Hindlimb muscle (tissue), 1 donor: ENCODE measurements around the gene KIDINS220. TPM values are rescaled to one million over a fixed set of nuclear protein-coding genes. Genes with fewer than 3 reads are reported as not detected.
A peak's percentile ranks its signal among the peaks of the same experiment; 100 is the strongest.

ENCODE experiments used
- DNase-seq: peaks from one replicate; pipeline ENCODE4 v3.0.0-alpha.2; 2013
- polyA plus RNA-seq: library from polyadenylated mRNA; unstranded; fragments of 120-200 nt; gene quantifications from one replicate; pipeline ENCODE4 v1.2.1, GENCODE V29; 2013; ENCODE audit not compliant: insufficient read length

The KIDINS220 gene
- polyA plus RNA-seq, 1 donor, result 66.1 TPM

- DNase-seq, result no peak
Measured at GRCh38 chr2:8697190-8697589, 140.2 kb downstream of the KIDINS220 start.

GRCh38 chr2:8694737-8695136, 142.7 kb downstream of the KIDINS220 start:
- no peak for DNase-seq

- DNase-seq, result peak; percentile 19
Measured at GRCh38 chr2:8693157-8693821, 144.1 kb downstream of the KIDINS220 start.

DNA sequence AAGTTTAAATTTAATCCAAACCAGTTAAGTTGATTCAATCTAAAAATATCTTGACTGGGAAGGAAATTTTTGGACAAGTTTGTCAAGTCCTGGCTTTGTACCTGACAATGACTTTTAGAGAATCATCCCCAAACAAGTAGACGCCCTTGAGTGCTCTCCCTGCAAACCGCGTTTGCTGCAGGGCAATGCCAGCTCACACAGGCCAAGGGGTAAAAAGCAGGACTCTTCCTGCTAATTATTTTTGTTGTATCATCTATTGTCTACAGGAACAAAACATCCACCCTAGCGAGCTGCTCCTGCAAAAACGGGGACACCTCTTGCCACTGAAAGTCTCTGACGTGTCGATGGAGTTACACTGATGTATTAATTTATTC, 144.6 kb downstream of the KIDINS220 start:
- DNase-seq, result no peak

- no peak for DNase-seq
Measured at GRCh38 chr2:8691859-8692437, 145.5 kb downstream of the KIDINS220 start.

DNA sequence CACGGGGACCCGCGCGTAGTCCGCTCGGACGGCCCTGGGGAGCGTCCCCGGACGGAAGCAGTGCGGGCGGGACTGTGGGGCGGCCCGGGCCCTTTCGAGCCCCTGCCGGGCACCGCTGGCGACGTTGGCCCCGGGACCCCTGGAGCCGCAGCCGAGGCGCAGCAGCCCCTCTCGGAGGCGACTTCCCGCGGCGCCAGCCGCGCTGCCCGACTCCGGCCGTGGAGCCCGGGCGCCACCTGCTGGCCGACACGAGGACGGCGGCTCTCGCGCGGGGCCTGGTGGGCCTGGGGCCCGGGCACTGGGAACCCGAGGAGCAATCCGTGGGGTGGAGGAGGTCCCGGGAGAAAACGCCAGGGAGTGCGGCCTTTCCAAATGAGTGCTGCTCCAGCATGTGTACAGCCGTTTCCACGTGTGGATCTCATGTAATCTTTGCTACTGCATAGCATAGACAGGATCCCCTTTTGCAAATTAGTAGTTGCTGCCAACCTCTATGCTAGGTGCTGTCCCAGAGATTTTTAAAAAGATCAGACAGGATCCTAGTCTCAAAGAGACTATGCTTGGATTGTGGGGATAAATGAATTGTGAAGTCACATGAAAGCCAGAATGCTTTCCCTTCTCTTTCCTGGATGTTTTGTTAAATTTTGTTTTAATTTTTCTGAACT, 151.6 kb downstream of the KIDINS220 start:
- DNase-seq, result peak; percentile 78

DNA sequence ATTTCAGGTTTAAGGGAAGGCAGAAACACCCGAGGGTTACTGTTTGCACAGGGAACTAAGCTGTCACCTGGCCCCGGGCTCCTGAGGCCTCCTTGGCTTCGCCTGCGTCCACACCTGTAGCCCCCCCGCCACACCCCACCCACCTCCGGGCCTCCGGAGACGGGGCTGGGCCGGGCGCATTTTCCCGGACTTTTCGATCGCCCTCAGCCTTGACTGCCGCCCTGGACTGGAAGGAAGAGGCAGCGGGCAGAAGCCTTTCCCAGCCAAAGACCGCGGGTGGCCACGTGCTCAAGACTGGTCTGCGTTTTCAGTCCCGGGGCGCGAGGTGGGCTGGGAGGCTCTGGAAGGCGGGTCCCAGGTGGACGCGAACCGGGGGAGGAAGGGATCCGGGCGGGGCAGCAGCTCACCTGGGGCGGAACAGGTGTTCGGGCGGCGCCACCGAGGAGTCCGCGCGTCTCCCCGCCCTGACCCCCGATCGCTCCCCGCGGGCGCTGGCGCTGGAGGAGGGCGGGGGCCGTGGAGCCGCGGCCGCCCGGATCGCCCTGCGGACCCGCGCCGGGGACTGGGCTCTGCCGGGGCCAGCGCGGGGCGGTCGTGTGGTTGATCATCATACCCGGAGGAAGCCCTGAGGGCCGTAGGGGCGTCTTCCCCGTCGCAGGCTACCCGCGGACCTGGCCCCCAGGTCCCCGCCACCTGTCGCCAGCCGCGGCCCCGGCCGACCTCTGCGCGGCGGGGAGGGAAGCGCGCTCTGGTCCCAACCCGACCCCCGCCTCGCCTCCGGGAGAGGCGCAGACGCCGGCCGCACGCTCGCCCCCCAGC, 152.3 kb downstream of the KIDINS220 start:
- DNase-seq, result no peak

GRCh38 chr2:8684540-8684877, 152.9 kb downstream of the KIDINS220 start:
- no peak for DNase-seq

- DNase-seq, result no peak
Measured at GRCh38 chr2:8682719-8683667, 154.4 kb downstream of the KIDINS220 start.

GRCh38 chr2:8681786-8682692, 155.4 kb downstream of the KIDINS220 start, which contains the start of gene ID2:
ID2 (plus strand) TSS chr2:8682056; CDS start chr2:8682166, 110 bp downstream.
- DNase-seq, result peak; percentile 99

DNA sequence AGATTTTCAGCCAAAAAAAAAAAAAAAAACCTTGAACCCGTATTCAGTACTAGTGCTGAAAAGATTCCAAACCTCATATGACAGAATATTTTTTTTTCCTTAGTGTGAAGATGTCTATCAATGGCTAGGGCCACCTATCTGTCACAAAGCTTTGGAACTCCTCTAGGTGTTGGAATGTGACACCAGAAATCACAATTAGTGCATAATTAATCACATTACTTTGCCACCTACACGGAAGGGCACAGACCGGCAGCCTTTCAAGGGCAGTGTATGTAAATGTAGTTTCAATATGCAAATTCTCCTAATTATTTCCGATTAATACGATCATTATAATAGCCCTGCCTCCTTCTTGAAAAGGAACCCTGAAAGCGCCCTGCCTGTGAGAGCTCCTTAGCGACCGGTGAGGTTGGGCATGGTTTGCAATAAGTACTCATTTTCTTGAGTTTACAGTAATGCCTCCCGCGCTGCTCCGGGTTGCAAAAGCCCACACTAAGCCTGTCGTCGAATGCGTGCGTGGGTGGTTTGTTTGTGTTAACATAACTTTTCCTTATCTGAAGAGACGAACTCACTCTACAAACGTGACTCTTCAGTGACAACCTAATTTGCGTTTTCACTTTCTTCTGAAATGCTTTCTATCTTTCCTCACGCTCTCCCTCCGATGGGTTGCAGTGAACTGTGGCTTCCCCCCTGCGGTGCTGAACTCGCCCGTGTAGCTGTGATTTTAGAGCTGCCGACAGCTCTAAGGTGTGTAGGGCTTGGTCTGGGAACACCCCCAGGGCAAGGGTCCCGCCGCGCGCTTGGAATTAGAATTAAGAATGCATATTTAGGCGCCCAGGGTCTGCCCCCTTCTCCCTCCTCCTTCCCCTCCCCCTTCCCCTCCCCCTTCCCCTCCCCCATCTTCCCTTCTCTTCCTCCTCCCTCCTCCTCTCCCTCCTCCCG, 156.3 kb downstream of the KIDINS220 start:
- peak; percentile 56 for DNase-seq

DNA sequence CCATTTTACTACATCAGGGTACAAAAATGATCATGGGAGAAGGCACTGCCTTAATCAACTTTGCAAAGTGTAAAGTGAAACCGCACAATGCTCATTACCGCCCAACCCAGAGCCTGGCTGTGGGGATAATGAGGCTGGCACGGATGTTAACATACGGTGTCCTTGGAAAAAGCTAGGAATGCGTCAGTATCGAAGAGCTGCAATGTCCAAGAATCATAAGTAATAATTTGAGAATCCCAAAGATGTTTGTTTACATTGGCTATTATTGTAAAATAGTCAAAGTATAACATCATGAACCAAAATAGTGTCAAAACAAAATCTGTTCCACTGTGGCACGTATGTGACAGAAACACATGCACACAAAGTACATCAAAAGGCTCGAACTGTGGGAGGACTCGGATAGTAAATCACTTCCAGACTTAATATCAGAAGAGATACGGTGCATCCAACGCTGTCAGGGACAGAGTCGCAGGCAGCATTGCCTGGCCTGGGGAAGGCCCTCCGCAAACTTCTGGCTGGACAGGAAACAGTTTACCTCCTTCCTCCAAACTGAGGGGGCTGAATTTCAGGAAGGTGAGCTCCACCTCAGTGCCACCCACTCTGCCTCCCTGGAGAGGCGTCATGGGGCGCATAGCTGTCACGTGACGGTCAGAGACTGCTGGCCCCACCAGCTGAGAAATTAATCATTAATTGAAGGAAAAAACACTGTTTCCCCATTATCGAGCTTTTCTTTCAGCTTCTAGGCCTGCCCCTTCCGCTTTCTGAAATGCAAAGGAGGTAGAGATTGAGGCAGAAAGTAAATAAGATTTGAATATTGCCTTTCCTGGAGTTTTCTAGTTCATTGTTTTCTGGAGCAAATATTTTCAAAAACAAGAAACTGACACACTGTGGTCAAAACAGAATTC, 157.3 kb downstream of the KIDINS220 start:
- peak; percentile 39 for DNase-seq

- no peak for DNase-seq
Measured at GRCh38 chr2:8679567-8679826, 157.9 kb downstream of the KIDINS220 start.

Other genes starting within 250 kb of the KIDINS220 start
- 26.7 TPM for gene ID2, start 155.6 kb downstream of the KIDINS220 start, polyA plus RNA-seq
- 71.3 TPM for gene MBOAT2, start 166.1 kb upstream of the KIDINS220 start, polyA plus RNA-seq